GM21515 (cell line): ENCODE measurements around the gene MED12L.

Experiments
- ATAC-seq: cut with Tn5 transposase; IDR thresholded peaks from one replicate; pipeline ENCODE4 v1.9.1; 2021; ENCODE audit not compliant: unreplicated experiment

Gene MED12L

GRCh38 chr3:151281671-151282324 lies 196.3 kb downstream of the MED12L start:
- ATAC-seq: no peak

DNA sequence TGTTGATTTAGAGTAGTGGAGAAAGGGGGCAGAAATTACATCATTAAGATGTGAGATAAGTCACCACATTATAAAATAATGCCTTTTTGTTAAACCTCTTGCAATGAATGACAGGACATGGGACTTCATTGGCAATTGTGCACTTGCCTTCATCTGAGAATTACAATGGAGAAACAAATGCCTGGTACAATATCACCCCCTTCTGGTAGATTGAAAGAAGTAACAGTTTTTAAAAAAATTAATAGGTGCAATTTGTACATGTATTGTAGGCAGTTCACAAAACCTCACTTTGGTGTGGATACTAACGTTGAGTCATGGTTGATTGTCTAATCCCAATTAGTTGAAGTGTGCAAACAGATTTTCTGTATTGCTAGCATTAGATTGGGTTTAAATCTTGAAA lies 197.5 kb downstream of the MED12L start:
- ATAC-seq: peak; percentile 60

DNA sequence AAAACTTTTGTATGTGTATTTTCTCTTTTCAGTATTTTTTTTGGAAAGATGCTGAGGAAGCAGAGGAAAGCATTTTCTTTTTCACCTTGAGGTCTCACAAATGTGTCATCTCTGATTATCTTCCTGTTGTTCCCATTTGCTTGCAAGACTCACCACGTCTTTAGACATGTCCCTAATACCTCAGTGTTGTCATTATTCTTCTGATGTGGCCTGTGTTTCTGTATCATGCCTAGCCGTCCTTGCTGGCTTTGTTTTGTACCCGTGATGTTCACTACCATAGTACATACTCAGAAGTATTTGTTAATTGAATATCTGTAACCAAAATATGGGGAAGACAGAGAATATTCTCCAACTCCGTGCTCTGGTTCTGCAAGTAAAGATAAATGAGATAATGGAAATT lies 197.9 kb downstream of the MED12L start:
- no peak for ATAC-seq

DNA sequence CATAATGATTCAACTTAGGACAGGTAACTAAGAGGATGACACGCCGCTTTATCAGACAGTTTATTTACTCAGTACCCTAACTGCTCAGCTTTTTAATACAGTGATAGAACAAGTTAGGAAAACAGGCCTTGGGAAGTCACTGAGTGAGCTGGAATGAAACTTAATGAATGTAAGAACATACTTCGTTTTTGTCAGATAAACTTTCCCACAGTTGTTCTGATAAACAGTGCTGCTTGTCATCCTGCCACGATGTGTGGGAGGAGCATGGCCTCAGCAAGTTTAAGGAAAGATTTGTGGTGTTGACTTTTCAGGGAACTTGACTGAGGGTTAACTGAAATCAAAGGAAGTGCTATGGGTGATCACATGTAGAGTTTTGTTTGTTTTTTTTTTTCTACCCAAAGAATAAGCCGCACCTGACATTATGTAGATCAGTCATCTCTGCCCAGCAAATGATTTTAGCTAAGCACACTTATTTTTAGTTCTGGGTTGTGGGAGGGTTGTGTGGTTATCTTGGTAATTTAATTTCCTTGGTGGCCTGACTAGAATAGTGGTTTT lies 198.5 kb downstream of the MED12L start:
- no peak for ATAC-seq

GRCh38 chr3:151285940-151286339 lies 200.5 kb downstream of the MED12L start:
- ATAC-seq: no peak

GRCh38 chr3:151289445-151289844 lies 204.0 kb downstream of the MED12L start:
- ATAC-seq: no peak

- no peak for ATAC-seq
These were observed 205.2 kb downstream of the MED12L start for GRCh38 chr3:151290673-151291072.

DNA sequence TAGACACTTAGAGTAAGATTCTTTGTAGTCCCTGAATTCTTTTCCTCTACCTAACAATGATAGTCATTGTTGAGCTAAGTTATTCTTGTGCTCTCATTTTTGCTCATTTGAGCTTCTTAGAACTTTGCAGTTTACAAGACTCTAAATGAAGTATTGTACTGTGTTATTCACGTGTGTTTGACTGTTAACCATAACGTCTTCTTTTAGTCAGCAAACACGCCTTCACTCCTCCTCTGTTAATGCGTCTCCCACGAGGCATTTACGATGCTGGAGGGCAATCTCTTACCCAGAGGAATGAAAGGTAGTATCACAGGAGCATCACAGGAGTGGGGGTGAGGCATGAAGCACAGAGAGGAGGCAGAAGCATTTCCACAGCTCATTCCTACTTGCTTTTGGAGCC lies 207.7 kb downstream of the MED12L start:
- ATAC-seq: no peak

DNA sequence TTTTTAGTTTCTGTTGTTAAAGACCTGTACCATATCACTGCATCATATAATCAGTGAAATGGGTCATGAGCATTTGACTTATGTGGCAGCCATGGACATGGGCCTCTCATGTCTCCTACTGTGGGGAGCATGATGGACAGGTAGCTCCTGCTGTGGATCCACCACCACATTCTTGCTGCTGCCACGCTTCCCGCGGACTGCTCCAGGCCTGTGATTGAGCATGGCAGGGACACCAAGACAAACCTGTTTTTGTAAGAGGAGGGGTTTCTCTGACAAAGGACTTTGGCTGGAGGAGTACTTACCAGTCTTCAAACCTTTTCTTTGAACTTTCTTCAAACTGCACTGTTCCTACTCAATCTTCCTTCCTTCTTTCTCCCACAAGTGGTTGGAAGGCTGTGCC lies 210.8 kb downstream of the MED12L start:
- no peak for ATAC-seq

DNA sequence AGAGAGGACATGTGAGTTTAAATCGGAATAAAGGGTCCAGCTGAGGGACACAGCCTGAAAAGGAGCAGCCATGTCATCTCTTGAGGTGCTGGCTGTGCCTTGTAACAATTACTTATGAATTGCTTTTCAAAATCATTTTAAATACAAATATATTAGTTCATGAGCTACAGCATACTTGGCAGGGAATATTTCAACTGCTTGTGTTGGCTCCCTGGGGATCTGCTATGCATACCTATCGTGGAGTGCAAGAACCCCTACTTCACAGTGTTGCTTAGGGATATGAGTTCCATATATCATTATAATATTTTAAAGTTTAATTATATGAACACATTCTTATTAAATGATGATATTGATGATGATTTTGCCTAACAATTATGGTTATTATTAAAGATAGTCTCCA lies 212.0 kb downstream of the MED12L start:
- ATAC-seq: no peak

DNA sequence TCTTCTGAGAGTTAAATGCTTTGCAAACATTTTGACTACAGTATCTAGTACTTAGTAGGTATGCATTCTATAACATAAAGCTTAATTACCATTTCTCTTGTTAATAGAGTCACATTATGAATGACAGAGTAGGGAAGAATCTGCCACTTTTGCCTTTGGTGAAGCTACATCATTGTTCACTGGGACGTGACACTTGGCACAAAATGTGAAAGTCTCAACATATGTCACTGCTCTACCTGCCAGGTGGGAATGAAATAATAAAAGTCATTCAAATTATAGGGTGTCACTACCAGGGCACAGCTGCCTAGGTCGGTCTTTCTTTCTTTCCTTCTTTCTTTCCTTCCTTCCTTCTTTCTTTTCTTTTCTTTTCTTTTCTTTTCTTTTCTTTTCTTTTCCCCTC lies 213.5 kb downstream of the MED12L start:
- no peak for ATAC-seq

DNA sequence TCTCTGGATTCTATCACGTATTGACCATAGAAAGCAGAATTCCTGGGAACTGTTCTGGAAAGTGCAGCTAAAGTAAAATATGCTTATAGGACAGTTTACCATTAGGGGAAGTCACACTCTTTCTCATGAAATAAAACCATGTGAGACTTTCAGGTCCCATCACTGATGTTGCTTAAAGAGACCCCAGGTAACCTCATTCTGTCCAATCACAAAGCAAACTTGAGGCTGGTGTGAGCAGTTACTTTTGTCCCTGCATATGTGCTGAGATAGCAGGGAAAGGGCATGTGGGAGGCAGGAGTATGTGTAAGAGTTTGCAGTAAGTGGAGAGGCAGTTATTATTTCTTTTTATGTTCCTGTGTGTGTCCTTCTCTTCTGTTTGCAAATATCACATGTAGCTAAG lies 215.1 kb downstream of the MED12L start:
- ATAC-seq: no peak

DNA sequence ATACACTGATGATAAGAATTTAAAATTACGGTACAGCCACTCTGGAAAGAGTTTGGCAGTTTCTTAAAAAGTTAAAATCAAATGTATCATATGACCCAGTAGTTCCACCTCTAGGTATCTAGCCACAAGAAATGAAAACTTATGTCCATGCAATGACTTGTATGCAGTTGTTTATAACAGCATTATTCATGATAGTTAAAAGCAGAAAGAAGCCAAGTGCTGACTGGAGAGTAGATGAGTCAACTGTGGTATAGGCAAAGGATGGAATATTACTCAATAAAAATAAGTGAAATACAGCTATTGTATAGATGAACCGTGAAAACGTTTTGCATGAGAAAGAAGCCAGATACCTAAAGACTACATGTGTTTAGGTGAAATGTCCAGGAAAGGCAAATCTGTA lies 216.3 kb downstream of the MED12L start:
- no peak for ATAC-seq

GRCh38 chr3:151303751-151304150 lies 218.3 kb downstream of the MED12L start:
- no peak for ATAC-seq

GRCh38 chr3:151305060-151305774 lies 219.8 kb downstream of the MED12L start:
- ATAC-seq: no peak

DNA sequence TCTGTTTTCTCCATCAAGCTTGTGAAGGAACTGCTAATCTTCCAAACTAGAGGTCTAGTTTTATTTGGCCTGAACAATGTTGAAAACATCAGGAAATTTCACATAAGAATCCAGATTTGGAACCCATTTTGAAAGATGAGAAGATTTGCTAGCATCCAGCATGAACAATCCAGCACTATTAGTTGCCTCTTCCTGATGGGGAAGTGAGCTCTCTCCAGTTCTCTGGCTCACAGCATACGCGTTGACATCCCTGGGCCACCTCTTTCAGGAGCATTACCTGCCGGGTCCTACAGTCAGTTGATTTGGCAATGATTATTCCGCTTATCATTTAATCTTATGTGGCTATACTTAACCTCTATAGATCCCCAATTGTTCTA lies 220.3 kb downstream of the MED12L start:
- no peak for ATAC-seq

GRCh38 chr3:151306168-151306810 lies 220.8 kb downstream of the MED12L start:
- ATAC-seq: no peak

- no peak for ATAC-seq
These were observed 221.7 kb downstream of the MED12L start for GRCh38 chr3:151307131-151307530.

DNA sequence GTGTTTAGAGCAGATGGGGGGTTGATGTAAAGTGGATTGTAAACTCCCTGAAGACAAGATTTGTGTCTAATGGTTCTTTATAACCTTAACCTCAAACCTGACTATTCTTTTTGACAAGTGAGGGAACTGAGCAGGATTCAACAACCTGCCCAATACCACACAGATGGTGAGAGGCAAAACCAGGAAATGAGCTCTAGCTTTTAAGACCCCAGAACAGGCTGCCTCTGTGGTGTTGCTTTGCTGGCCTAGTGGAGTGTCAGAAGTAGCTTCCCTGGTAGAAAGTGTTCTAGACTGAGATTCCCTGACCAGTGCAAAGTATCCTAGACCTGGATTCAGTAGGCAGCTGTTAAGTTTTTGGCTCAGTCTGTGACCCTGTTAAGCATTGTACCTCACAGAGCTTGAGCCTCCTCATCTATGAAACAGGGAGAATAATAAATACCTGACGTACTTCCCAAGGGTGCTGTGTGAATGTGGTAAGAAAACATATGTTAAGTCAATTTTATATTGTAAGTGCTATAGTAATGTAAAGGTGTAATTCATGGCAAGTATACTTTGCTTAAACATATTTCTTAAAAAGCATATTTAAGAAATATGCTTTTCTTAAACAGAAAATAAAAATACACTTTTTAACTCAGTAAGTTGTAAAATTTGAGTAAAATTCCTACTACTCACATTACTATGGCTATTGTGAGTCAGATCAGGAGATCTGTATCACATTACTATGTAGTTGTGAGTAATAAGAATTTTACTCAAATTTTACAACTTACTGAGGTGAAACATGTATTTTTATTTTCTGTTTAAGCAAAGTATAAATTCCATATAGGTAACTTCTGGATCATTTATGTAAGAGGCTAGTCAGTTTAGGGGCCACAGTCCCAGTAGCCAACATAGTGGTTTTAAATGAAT lies 222.4 kb downstream of the MED12L start:
- ATAC-seq: no peak

GRCh38 chr3:151309566-151309965 lies 224.1 kb downstream of the MED12L start:
- ATAC-seq: no peak

GRCh38 chr3:151312972-151313371 lies 227.5 kb downstream of the MED12L start:
- ATAC-seq: no peak
